ENCODE results near the gene NRXN3. TPM values are rescaled to one million over a fixed set of nuclear protein-coding genes. Genes with fewer than 3 reads are reported as not detected.

NRXN3 gene
- polyA plus RNA-seq, 1 donor from 2014 or later: 110 TPM

DNA sequence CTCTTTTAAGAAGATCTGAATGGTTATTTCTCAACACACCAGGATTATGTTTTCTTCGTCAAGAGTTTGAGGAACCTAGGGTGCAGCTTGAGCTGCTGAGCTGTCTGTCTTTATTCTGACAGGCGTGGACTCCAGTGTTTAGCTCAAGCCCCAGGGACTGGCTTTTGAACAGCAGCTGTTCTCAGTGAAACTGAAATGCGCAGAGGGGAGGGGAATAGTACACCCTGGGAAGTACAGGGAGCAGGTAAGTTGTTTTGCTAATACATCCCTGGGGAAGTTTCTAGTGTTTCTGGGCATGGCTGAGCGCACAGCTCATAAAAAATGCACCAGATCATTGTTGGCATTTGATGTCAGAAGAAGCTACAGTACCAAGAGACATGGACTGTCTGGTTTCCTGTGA, 1381.3 kb downstream of the NRXN3 start:
- Histone ChIP-seq H4K20me1 (ENCODE audit: insufficient read depth) (no peaks in the 10 kb centered on the region), H3K9ac (ENCODE audit: low read length) (peak overlapping the region; percentile 25), H3K79me2 (replicated peaks; ENCODE audit: insufficient read depth, low read length) (no peaks in the 10 kb centered on the region), H3K4me3 (ENCODE audit: low read length) (peak overlapping the region; percentile 30), H3K27ac (ENCODE audit: low read length) (peak overlapping the region; percentile 79), H2AFZ (ENCODE audit: low read depth, low read length) (no peak overlapping the region), H3F3A (ENCODE audit: insufficient read depth, low read length, poor library complexity, severe bottlenecking) (no peaks in the 10 kb centered on the region), H3K27me3 (ENCODE audit: insufficient read depth, low read depth, low read length) (no peaks in the 10 kb centered on the region), H3K36me3 (ENCODE audit: insufficient read depth, low read length) (no peaks in the 10 kb centered on the region), H3K4me2 (ENCODE audit: low read length) (peak overlapping the region; percentile 20), H3K9me3 (ENCODE audit: low read length) (no peaks in the 10 kb centered on the region), H3K9me2 (ENCODE audit: insufficient read depth, low read length) (no peaks in the 10 kb centered on the region)
- TF ChIP-seq, protein P1, sequence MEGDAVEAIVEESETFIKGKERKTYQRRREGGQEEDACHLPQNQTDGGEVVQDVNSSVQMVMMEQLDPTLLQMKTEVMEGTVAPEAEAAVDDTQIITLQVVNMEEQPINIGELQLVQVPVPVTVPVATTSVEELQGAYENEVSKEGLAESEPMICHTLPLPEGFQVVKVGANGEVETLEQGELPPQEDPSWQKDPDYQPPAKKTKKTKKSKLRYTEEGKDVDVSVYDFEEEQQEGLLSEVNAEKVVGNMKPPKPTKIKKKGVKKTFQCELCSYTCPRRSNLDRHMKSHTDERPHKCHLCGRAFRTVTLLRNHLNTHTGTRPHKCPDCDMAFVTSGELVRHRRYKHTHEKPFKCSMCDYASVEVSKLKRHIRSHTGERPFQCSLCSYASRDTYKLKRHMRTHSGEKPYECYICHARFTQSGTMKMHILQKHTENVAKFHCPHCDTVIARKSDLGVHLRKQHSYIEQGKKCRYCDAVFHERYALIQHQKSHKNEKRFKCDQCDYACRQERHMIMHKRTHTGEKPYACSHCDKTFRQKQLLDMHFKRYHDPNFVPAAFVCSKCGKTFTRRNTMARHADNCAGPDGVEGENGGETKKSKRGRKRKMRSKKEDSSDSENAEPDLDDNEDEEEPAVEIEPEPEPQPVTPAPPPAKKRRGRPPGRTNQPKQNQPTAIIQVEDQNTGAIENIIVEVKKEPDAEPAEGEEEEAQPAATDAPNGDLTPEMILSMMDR (IDR thresholded peaks at IDR 0.05; ENCODE audit: poor library complexity, severe bottlenecking): no peak
- TF ChIP-seq POLR2AphosphoS5 (IDR thresholded peaks at IDR 0.05) (peak; percentile 54), EP300 (conservative IDR thresholded peaks at IDR 0.05; ENCODE audit: poor library complexity, severe bottlenecking) (peak; percentile 49), RAD21 (conservative IDR thresholded peaks at IDR 0.05) (no peak)

DNA sequence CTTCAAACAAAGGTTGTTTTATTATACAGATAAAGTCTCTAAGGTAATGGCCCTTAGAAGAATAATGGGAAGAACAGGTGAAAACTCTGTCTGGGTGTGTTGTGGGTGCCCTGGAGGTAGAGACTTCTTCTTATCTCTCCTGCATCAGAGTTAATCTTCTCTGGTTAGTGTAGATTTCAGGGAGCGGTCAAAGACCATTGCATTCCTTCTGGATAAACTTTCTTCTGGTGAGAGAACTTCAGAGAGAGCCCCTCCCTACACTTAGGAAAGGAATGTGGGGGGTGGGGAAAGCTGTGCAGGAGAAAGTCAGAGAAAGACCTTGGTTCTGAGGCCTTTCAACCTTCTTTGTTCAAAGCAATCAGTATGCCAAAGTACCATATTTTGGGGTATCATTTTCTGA, 1382.6 kb downstream of the NRXN3 start:
- Histone ChIP-seq H3K27me3 (ENCODE audit: insufficient read depth, low read depth, low read length) (no peaks in the 10 kb centered on the region), H3F3A (ENCODE audit: insufficient read depth, low read length, poor library complexity, severe bottlenecking) (no peaks in the 10 kb centered on the region), H3K27ac (ENCODE audit: low read length) (peak overlapping the region; percentile 79), H3K9me2 (ENCODE audit: insufficient read depth, low read length) (no peaks in the 10 kb centered on the region), H2AFZ (ENCODE audit: low read depth, low read length) (no peak overlapping the region), H3K79me2 (replicated peaks; ENCODE audit: insufficient read depth, low read length) (no peaks in the 10 kb centered on the region), H3K9ac (ENCODE audit: low read length) (no peak overlapping the region), H3K4me2 (ENCODE audit: low read length) (no peak overlapping the region), H3K9me3 (ENCODE audit: low read length) (no peaks in the 10 kb centered on the region), H3K36me3 (ENCODE audit: insufficient read depth, low read length) (no peaks in the 10 kb centered on the region), H3K4me3 (ENCODE audit: low read length) (no peak overlapping the region), H4K20me1 (ENCODE audit: insufficient read depth) (no peaks in the 10 kb centered on the region)
- TF ChIP-seq MXI1 (conservative IDR thresholded peaks at IDR 0.05; ENCODE audit: poor library complexity, severe bottlenecking): no peak
- TF ChIP-seq, protein P2, sequence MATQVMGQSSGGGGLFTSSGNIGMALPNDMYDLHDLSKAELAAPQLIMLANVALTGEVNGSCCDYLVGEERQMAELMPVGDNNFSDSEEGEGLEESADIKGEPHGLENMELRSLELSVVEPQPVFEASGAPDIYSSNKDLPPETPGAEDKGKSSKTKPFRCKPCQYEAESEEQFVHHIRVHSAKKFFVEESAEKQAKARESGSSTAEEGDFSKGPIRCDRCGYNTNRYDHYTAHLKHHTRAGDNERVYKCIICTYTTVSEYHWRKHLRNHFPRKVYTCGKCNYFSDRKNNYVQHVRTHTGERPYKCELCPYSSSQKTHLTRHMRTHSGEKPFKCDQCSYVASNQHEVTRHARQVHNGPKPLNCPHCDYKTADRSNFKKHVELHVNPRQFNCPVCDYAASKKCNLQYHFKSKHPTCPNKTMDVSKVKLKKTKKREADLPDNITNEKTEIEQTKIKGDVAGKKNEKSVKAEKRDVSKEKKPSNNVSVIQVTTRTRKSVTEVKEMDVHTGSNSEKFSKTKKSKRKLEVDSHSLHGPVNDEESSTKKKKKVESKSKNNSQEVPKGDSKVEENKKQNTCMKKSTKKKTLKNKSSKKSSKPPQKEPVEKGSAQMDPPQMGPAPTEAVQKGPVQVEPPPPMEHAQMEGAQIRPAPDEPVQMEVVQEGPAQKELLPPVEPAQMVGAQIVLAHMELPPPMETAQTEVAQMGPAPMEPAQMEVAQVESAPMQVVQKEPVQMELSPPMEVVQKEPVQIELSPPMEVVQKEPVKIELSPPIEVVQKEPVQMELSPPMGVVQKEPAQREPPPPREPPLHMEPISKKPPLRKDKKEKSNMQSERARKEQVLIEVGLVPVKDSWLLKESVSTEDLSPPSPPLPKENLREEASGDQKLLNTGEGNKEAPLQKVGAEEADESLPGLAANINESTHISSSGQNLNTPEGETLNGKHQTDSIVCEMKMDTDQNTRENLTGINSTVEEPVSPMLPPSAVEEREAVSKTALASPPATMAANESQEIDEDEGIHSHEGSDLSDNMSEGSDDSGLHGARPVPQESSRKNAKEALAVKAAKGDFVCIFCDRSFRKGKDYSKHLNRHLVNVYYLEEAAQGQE (IDR thresholded peaks at IDR 0.05; ENCODE audit: borderline replicate concordance): no peak
- no peak for TF ChIP-seq RAD21 (conservative IDR thresholded peaks at IDR 0.05)

DNA sequence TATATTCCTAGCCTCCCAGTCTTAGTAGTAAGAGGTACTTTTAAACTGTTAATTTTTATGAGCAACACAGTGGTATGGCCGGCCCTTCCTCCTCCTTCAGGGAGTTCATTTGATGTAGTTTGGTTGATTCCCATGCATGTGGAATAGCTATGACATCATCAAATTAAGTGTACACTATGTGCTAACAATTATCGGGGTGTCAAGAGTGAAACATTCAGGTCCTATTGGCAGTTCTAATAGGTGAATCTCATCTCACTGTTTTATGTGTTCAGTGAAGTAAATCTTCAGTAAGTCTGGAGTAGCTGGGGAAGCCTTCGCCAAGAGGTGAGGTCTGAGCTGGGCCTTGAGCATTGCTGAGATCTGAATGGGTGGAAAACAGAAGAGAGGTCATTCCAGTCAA, 1384.6 kb downstream of the NRXN3 start:
- TF ChIP-seq, protein P2 (IDR thresholded peaks at IDR 0.05; ENCODE audit: borderline replicate concordance): no peak
- TF ChIP-seq, protein P1 (IDR thresholded peaks at IDR 0.05; ENCODE audit: poor library complexity, severe bottlenecking): no peak
- TF ChIP-seq EP300 (conservative IDR thresholded peaks at IDR 0.05; ENCODE audit: poor library complexity, severe bottlenecking) (no peak), EZH2 (IDR thresholded peaks at IDR 0.05; ENCODE audit: borderline replicate concordance, insufficient read depth, low read length, poor library complexity, severe bottlenecking) (no peak), POLR2AphosphoS5 (IDR thresholded peaks at IDR 0.05) (no peak), TAF1 (IDR thresholded peaks at IDR 0.05; ENCODE audit: low read depth) (no peak), MXI1 (conservative IDR thresholded peaks at IDR 0.05; ENCODE audit: poor library complexity, severe bottlenecking) (no peak), RAD21 (conservative IDR thresholded peaks at IDR 0.05) (no peak), SMC3 (conservative IDR thresholded peaks at IDR 0.05; ENCODE audit: poor library complexity) (no peak)

More for the DNA sequence above, 1384.6 kb downstream of the NRXN3 start:
- H3K79me2 ChIP-seq (replicated peaks; ENCODE audit: insufficient read depth, low read length): peaks cover 5% of the 10 kb centered on the region
- no peaks in the 10 kb centered on the region for H3K9me2 ChIP-seq (ENCODE audit: insufficient read depth, low read length)
- no peaks in the 10 kb centered on the region for H3F3A ChIP-seq (ENCODE audit: insufficient read depth, low read length, poor library complexity, severe bottlenecking)
- no peak overlapping the region for H3K4me3 ChIP-seq (ENCODE audit: low read length)
- no peaks in the 10 kb centered on the region for H3K27me3 ChIP-seq (ENCODE audit: insufficient read depth, low read depth, low read length)
- H3K4me2 ChIP-seq (ENCODE audit: low read length): no peak overlapping the region
- no peaks in the 10 kb centered on the region for H4K20me1 ChIP-seq (ENCODE audit: insufficient read depth)
- no peak overlapping the region for H3K27ac ChIP-seq (ENCODE audit: low read length)
- peaks cover 5% of the 10 kb centered on the region for H3K9me3 ChIP-seq (ENCODE audit: low read length)
- H2AFZ ChIP-seq (ENCODE audit: low read depth, low read length): no peak overlapping the region
- no peaks in the 10 kb centered on the region for H3K36me3 ChIP-seq (ENCODE audit: insufficient read depth, low read length)
- no peak overlapping the region for H3K9ac ChIP-seq (ENCODE audit: low read length)
